ENCODE results near the gene BRCA1.
"Not testable (repeated sequence)": the region's sequence is repeated elsewhere in the genome, so short reads cannot be mapped to it uniquely, and the experiment has no call there.

The BRCA1 gene

GRCh38 chr17:43125133-43125966, at the start of gene BRCA1:
TSS of gene BRCA1 (minus strand) at chr17:43125364. CDS start at chr17:43124096, 1,268 bp downstream.
- DNase-seq (ENCODE audit: low read depth in 2 of 2), result peak; percentile 99
- H3K4me3 ChIP-seq (replicated peaks in 1 of 2; ENCODE audit: low read depth in 2 of 2, low read length in 2 of 2), result peak within 1 kb of the TSS; percentile 52 to 69
- TF ChIP-seq CTCF (IDR thresholded peaks at IDR 0.05; ENCODE audit: low read depth, low read length), result no peak

GRCh38 chr17:43171586-43172487, 46.7 kb upstream of the BRCA1 start:
- DNase-seq (ENCODE audit: low read depth in 2 of 2), result peak; percentile 95

GRCh38 chr17:43170766-43171585, 45.8 kb upstream of the BRCA1 start, which contains the start of gene NBR1:
TSS of gene NBR1 (plus strand) at chr17:43171214. CDS start at chr17:43175800, 4,586 bp downstream.
- H3K4me3 ChIP-seq (replicated peaks in 1 of 2; ENCODE audit: low read depth in 2 of 2, low read length in 2 of 2), result peak within 1 kb of the TSS; percentile 88
- no peak for TF ChIP-seq CTCF (IDR thresholded peaks at IDR 0.05; ENCODE audit: low read depth, low read length)
- DNase-seq (ENCODE audit: low read depth in 2 of 2), result peak; percentile 98 to 99

More at GRCh38 chr17:43171586-43172487, 46.7 kb upstream of the BRCA1 start:
- peak overlapping the region; percentile 88 for H3K4me3 ChIP-seq (replicated peaks in 1 of 2; ENCODE audit: low read depth in 2 of 2, low read length in 2 of 2)
- peak; percentile 25 for TF ChIP-seq CTCF (IDR thresholded peaks at IDR 0.05; ENCODE audit: low read depth, low read length)

- no peak for TF ChIP-seq CTCF (IDR thresholded peaks at IDR 0.05; ENCODE audit: low read depth, low read length)
- DNase-seq (ENCODE audit: low read depth in 2 of 2), result peak; percentile 97 to 98
- H3K4me3 ChIP-seq (replicated peaks in 1 of 2; ENCODE audit: low read depth in 2 of 2, low read length in 2 of 2), result peak overlapping the region; percentile 88
Measured at GRCh38 chr17:43170140-43170765, 45.1 kb upstream of the BRCA1 start.

- peak in 1 of 2 donors; percentile 37 for DNase-seq (ENCODE audit: low read depth in 2 of 2)
- TF ChIP-seq CTCF (IDR thresholded peaks at IDR 0.05; ENCODE audit: low read depth, low read length), result no peak
- H3K4me3 ChIP-seq (replicated peaks in 1 of 2; ENCODE audit: low read depth in 2 of 2, low read length in 2 of 2), result peak overlapping the region; percentile 88
Measured at GRCh38 chr17:43169561-43170139, 44.5 kb upstream of the BRCA1 start.

GRCh38 chr17:43165971-43166370, 40.8 kb upstream of the BRCA1 start:
- not testable (repeated sequence) for DNase-seq (ENCODE audit: low read depth in 2 of 2); H3K4me3 ChIP-seq (replicated peaks in 1 of 2; ENCODE audit: low read depth in 2 of 2, low read length in 2 of 2)

- DNase-seq (ENCODE audit: low read depth in 2 of 2); H3K4me3 ChIP-seq (replicated peaks in 1 of 2; ENCODE audit: low read depth in 2 of 2, low read length in 2 of 2): not testable (repeated sequence)
Measured at GRCh38 chr17:43159957-43160356, 34.8 kb upstream of the BRCA1 start.

- not testable (repeated sequence) for H3K4me3 ChIP-seq (replicated peaks in 1 of 2; ENCODE audit: low read depth in 2 of 2, low read length in 2 of 2); DNase-seq (ENCODE audit: low read depth in 2 of 2)
Measured at GRCh38 chr17:43159232-43159631, 34.1 kb upstream of the BRCA1 start.
